ENCODE data around the gene RBM20.
A peak's percentile ranks its signal among the peaks of the same experiment; 100 is the strongest.

The RBM20 gene

GRCh38 chr10:110811791-110812581, 167.8 kb downstream of the RBM20 start:
- DNase-seq (ENCODE audit: low spot score): no peak

GRCh38 chr10:110812583-110812982, 168.4 kb downstream of the RBM20 start:
- no peak for DNase-seq (ENCODE audit: low spot score)

- DNase-seq (ENCODE audit: low spot score): no peak
Observed at GRCh38 chr10:110813743-110814472, 169.8 kb downstream of the RBM20 start.

GRCh38 chr10:110815354-110816004, 171.3 kb downstream of the RBM20 start:
- no peak for DNase-seq (ENCODE audit: low spot score)

GRCh38 chr10:110817614-110818013, 173.5 kb downstream of the RBM20 start:
- no peak for DNase-seq (ENCODE audit: low spot score)

- DNase-seq (ENCODE audit: low spot score): no peak
Observed at GRCh38 chr10:110818311-110819256, 174.4 kb downstream of the RBM20 start.

GRCh38 chr10:110820321-110820814, 176.2 kb downstream of the RBM20 start:
- DNase-seq (ENCODE audit: low spot score): no peak

GRCh38 chr10:110821508-110821907, 177.4 kb downstream of the RBM20 start:
- DNase-seq (ENCODE audit: low spot score): no peak

- DNase-seq (ENCODE audit: low spot score): peak; percentile 9
Observed at GRCh38 chr10:110822035-110822711, 178.0 kb downstream of the RBM20 start.

GRCh38 chr10:110822712-110823311, 178.7 kb downstream of the RBM20 start:
- no peak for DNase-seq (ENCODE audit: low spot score)

- DNase-seq (ENCODE audit: low spot score): no peak
Observed at GRCh38 chr10:110824152-110824441, 180.0 kb downstream of the RBM20 start.

GRCh38 chr10:110824660-110825059, 180.5 kb downstream of the RBM20 start:
- no peak for DNase-seq (ENCODE audit: low spot score)

GRCh38 chr10:110825508-110825907, 181.4 kb downstream of the RBM20 start:
- no peak for DNase-seq (ENCODE audit: low spot score)

- no peak for DNase-seq (ENCODE audit: low spot score)
Observed at GRCh38 chr10:110827410-110827809, 183.3 kb downstream of the RBM20 start.

GRCh38 chr10:110827875-110828274, 183.7 kb downstream of the RBM20 start:
- DNase-seq (ENCODE audit: low spot score): no peak

- DNase-seq (ENCODE audit: low spot score): no peak
Observed at GRCh38 chr10:110828525-110828924, 184.4 kb downstream of the RBM20 start.

- no peak for DNase-seq (ENCODE audit: low spot score)
Observed at GRCh38 chr10:110829721-110830410, 185.7 kb downstream of the RBM20 start.

GRCh38 chr10:110833234-110833940, 189.3 kb downstream of the RBM20 start:
- no peak for DNase-seq (ENCODE audit: low spot score)

GRCh38 chr10:110833941-110834628, 189.9 kb downstream of the RBM20 start:
- DNase-seq (ENCODE audit: low spot score): peak; percentile 31

All from hematopoietic multipotent progenitor cell treated with erythropoietin and hydrocortisone succinate and interleukin-3 and kit ligand, for 15 days (in vitro differentiated cells).